Hepatic stellate cell (primary cell): ENCODE results near the gene TENT5A.

Experiments used
- DNase-seq: peaks from one replicate; pipeline ENCODE4 v3.0.0; 2011; ENCODE audit warnings: low spot score

The TENT5A gene

DNA sequence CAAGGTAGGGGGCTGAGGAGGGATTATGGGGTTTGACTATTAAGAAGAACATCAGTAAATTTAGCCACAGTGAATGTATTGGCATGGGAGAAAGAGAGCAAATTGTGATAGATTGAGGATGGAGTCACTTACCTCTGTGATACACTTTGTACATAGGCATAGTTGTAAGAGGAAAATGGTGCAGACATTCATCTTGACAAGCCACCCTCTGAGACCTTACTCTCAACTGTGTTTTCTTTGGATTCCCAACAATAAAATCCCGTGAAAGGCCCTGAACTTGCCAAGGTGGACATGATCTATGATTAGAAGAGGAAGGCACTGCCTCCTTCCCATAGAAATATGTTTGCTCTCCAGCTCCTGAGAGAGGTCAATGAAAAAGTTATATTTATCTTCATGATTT lies 18.6 kb upstream of the TENT5A start:
- DNase-seq: no peak

DNA sequence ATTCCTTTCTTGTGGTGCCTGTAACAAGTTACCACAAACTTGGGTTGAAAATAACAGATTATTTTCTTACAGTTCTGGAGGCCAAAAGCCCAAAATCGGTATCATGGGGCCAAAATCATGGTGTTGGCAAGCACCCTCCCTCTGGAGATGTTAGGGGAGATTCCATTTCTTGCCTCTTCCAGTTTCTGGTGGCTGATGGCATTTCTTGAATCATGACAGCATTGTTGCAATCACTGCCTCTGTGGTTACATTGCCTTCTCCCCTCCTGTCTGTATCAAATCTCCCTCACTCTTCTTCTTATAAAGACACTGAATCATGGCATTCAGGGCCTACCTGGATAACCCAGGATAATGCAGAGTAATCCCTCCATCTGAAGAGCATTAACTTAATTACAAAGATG lies 17.9 kb upstream of the TENT5A start:
- no peak for DNase-seq

DNA sequence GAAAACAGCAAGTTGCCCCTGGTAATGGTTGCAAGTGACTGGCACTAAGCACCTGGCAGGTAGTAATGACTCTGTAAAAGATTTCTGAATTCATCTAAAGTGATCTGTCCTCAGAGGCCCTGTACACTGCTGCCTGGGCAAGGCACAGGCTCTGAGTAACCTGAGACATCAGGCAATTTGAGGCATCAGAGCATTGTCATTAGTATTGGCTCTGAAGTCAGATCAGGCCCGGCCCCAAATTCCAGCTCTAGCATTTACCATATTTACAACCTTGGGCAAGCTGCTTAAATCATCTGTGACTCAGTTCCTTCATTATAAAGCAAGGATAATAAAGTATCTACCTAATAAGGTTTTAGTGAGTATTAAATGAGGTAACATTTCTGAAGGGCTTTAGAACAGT lies 17.3 kb upstream of the TENT5A start:
- no peak for DNase-seq

DNA sequence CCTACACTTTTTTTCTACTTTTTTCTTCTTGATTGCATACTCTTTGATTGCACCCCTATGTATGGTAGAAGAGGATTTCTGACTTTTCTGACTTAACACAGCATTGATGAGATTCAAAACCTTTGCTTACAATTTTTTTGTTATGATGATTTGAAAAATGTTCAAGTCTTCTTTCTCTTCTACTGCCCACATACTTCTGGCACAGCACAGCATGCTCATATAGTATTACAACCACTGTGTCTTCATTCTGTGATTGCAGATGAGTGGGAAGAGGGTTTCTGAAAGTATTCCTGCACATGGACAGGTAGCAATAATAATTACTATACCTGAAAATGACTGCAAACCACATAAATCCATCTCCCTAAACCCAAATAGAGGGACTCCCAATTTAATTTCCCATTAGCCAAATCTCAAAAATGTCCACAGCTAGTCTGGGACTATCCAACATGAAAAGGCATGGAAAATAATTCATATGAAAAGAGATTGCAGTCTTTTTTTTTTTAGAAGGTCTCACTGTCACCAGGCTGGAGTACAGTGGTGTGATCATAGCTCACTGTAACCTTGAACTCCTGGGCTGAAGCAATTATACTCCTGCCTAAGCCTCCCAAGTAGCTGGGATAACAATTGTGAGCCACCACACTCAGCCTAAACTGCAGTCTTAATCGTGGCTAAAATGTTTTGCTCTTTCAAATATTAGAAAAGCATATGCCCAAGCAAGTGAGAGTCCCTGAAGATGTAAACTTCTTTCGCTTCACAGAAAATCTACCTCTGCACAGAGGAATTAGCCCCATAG lies 15.9 kb upstream of the TENT5A start:
- DNase-seq: no peak

DNA sequence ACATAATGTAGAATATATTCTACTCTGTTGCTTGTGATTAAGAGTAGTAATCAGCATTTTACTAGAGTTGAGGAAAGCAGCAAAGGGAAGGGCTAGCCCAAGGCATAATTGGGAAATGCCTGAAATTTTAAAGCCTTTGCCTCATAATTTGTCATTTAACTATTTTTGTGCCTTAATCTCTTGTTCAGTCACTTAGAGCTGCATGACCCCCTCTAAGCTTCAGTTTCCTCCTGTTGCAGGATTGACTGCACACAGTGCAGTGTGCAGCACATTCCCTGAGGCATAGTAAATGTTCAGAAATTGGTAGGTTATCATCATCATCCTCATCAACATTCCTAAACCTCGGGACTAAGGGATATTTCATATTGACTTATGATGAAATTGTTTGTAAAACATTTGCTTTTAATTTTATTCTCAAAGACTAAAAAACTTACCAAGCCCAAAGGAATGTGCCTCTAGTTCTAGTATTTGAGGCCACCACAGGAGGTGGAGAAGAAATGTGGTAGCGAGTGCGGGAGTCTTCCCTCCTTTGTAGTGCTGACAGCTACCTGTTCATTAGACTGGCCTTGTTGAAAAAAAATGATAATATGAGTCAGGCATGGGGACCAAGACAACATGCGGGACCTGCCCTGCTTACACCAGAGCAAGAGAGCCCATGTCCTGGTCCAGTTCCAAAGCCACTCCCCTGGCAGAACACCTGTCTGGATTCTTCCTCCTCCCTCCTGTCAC lies 14.8 kb upstream of the TENT5A start:
- peak; percentile 8 for DNase-seq

DNA sequence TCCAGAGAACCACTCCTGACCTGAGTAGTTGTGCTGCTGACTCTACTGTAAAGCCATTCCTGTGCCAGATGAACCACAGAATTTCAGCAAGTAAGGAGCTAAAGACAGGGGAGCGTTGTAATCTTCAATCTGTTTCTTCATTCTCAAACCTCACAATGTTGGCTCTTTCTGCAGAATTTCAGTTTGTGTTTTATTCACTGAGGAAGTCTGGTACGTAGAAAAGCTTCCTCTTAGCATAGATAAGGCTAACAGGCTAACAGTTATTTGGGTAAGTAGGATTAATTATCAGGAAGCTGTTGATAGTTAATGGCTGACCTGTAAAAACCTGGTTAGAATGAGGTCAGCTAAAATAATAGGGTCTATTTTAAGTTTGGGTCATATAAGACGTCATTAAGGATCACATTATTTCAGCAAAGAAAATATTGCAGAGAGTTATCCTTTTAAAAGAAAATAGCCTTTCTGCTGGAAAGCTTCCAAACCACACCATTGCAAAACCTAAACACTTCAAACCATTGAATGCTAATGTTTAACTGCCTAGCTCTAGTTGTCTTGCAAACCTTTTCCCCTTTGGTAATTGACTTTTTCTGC lies 14.1 kb upstream of the TENT5A start:
- no peak for DNase-seq

DNA sequence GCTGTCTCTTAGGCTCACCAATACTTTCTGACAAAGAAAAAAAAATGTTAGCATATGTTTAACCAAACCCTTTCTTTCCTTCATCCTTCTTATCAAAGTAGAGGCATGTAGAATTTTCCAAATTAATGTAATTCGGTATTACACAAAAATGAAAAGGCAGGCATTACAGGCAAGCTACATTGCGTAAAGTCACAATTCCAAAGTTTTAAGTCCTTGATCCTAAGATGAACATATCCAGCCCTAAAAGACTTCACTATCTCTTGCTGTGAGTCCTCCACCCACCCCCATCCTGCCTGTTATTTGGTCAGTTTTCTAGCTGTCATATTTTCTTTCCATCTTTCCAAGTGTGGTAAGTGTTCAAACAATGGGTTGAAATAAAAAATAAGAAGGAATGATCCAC lies 12.1 kb upstream of the TENT5A start:
- DNase-seq: no peak

DNA sequence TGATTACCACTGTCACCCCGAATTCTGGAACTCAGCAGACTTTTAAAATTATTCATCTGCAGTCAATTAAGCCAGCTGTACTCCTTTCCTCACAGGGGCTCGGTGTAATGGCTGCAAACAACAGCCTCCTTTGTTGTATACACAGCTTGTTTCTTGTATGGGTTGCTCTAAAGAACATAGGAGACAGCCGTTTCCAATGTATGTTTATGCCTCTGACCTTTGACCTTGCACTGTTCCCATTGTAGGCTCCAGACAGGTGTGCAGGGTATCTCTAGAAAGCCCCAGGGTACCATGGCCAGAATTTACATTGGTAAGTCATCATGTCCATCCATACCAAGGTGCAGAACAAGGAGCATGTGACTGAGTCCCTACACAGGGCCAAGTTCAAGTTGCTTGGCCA lies 11.5 kb upstream of the TENT5A start:
- no peak for DNase-seq

DNA sequence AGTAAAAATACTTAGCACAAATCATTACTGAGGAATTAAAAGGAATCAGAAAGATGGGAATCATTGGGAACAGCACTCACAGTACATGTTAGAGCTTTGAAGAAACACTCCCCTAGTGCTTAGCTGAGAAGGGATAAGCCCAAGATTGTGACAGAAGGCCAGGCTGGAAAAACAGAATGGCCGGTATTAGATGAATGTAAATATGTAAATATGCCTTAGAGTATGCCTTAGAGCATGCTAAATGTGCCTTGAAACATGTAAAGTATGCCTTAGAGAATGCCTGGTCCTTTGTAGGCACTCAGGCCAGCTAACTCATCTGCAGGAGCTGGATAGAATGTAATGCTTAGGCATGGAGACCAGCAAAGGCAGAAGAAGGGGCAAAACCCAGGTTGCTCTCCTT lies 10.6 kb upstream of the TENT5A start:
- DNase-seq: no peak

DNA sequence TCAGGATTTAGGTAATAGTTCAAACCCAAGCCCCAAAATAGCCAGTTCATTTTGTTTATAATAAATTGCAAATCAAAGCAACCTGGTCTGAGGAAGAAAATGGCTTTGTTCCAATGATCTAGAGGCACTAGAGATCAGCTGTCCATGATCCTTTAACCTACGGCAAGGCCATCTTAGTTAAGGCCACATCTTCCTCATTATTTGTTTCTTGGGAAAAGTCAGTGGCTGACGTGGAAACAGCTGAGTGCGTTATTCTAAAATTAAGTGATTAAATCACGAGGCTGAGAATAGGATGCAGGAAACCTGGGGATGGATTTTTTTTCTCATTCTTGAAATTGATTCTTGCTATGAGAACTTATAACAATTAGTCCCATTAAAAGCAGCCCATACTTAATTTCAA lies 10.1 kb upstream of the TENT5A start:
- DNase-seq: no peak

DNA sequence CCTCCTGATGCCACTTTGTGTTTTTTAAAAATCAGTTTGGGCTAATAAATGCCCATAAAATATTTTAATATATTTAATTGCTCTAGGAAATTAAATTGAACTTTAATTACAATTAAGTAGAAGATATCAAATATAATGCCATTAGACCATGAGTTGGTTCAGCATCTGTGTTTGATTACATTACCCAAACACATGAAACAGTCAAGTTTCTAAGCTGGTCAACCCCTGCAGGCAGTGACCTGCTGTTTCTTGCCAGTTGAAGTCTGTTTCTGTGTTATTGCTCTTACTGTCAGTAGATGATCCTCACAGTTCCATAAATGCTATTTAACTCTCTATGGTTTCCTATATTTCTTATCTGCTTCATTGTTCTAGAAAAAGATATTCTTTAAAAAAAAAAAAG lies 9.7 kb upstream of the TENT5A start:
- no peak for DNase-seq

DNA sequence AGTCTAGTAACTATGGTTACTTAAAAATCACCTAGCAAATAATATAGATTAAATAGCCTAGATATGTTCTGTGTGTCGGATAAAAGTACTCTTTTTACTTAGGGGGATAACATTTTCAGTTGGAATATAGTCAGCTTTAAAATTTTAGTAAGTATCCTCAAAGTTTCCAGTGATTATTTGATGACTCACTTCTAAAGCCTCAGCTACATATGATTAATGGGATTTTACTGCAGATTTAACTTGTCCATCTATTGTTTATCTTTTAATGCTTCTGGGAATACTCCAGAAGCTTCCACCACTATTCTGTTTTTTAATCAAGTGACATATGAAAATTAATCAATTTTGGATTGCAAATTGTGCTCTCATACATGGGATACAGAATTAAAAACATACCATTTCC lies 8.7 kb upstream of the TENT5A start:
- peak; percentile 9 for DNase-seq

DNA sequence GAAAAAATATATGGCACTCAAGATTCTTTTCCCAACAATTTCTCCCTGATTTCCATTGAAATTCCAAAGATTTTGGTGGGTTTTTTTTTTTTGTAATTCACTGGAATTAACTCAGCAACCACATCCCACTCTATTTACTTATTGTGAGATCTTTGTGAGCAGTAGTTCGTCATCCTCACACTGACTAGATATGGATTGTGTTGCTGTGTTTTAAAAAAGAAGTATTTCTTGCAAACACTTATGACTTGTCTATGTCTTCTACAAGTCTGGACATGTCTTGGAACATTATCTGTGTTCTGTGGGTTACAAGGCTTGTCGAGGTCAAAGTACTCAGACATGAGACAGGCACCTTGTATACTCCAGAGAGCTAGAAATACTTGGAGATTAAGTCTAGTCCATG lies 7.3 kb upstream of the TENT5A start:
- DNase-seq: no peak

DNA sequence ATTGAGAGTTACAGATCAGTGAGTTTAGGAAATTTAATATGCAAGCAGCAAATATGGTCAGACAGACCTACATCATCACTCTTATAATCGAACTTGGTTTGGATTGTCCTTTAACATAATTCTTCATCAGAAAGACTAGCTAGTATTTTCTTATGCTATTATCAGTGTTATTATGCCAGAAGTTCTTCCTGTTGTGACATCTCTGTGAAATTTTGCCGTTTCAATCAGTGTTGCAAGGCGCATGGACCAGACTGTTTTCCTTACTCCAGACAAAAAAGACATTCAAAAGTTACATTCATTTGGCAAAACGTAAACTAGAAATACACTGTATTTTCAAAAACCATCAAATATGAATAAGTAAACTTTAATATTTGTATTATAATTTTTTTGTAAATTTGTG lies 5.7 kb upstream of the TENT5A start:
- no peak for DNase-seq

DNA sequence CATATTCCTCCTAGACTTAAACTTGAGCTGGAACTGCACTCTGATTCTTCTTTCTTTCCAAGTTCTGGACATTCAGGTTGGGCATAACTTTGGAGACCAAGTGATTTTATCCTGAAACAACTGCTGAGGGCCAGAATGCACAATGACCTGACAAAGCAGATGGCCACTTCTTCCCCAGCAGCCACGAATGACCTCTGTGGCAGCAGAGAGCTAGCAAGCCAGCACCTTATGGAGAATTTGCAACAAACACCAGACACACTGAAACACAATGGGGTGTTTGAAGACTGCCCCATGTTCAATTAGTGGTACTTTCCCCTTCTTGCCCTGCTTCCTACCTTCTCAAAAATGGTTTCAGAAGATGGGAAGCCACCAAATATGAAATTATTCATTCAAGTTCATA lies 4.2 kb upstream of the TENT5A start:
- no peak for DNase-seq

DNA sequence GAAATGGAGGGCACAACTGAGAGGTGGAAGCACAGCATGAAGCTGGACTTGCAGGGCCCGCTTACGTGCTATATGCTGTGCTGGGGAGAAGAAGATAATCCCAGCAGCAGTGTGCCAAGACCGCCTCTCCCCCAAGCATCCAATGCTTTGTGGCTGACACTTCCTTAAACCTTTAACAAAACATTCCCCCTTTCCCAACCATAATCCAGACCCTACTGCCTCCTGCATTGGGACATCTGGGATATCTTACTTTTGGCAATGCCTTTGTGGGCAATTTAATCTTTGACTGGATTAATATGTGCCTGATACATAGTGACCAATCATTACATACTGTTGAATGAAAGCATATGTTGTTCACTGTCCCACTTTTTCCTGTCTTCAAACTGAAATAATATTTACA lies 3.1 kb upstream of the TENT5A start:
- no peak for DNase-seq

DNA sequence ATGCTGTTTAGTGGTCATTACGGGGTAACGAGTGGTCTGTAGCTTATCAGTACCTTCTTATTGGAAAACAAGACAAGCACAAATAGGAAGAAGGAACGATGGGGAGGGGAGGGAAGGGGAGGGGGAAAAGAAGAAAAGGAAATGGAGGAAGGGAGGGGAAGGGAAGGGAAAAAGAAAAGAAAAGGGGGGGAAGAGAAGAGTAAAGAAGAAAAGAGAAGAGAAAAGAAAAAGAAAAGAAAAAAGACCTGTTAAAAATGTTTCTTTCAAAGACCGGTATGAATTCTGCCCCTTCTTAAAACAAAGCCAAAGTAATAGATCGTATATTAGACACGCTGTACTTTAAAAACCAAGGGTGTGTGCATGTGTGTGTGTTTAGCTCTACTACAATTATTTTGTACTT lies 2.4 kb upstream of the TENT5A start:
- DNase-seq: no peak

DNA sequence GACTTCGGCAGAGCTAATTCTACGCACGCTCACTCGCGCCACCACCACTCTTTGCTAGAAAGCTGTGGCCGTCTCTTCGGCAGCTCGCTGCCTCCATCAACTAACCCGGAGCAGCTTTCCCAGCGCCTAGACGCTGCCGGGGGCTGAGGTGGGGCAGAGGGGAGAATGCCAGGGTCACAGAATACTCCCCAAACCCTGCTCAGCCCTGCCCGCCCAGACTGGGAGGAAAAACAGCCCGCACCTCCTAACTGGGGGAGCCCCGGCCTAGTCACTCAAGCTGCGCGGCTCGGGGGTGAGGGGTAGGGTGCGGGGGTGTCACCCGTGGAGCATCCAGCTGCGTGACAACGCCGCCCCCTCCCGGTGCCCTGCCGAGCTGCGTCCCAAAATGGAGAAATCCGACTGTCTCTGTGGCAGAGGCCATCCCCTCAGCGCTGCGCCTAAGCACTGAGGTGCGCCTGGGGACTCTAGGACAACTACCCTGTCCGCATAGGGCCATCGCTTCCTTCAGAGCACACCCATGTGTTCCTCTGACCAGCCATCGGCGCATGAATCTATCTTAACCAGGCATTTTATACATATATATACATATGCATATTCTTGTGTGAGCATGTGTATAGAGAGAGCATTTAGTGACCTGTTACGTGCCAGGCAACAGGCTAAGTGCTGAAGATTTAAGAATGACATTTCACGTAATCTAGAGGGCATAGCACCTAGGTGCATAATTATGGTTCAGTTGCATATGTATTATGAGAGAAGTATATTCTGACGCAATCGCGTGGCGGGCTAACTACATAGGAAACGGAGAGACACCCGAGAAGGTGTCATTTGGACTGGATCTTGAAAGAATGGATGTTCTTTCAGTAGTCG lies 1.5 kb upstream of the TENT5A start:
- peak; percentile 60 for DNase-seq

DNA sequence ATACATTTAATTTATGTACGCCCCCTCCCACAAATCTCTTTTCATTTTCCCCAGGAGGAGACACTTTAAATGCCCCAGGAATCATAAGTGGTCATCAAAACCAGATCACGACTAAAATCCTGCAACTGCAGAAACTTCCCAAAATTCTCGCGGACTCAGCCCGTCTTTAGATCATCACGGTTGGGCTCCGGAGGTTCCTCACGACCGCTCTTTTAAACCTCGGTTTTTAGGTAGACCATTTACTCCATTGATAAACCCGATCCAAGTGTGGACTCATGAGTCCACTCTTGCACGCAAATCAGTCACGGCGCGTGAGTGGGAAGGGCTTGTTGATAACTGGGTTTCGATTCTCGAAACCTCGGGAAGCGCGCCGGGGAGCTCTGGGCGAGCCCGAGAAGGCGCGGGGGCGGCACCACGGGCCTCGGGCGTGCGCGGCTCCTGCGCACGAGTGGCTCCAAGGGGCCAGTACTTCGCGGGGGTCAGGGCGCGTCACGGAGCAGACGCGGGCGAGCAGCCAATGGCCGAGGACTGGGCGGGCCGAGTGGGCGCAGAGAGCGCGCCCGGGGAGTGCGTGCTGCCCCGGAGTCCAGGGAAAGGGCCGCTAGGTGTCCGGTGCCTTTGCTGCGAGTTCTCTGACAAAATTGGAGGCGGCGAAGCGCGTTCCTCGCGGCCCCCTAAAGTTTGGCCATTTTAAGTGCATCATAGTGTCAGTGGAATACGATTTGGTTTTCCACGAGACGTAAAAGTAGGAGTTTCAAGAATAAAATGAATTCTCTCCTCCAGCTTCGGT lies 635 bp upstream of the TENT5A start:
- peak; percentile 92 for DNase-seq

DNA sequence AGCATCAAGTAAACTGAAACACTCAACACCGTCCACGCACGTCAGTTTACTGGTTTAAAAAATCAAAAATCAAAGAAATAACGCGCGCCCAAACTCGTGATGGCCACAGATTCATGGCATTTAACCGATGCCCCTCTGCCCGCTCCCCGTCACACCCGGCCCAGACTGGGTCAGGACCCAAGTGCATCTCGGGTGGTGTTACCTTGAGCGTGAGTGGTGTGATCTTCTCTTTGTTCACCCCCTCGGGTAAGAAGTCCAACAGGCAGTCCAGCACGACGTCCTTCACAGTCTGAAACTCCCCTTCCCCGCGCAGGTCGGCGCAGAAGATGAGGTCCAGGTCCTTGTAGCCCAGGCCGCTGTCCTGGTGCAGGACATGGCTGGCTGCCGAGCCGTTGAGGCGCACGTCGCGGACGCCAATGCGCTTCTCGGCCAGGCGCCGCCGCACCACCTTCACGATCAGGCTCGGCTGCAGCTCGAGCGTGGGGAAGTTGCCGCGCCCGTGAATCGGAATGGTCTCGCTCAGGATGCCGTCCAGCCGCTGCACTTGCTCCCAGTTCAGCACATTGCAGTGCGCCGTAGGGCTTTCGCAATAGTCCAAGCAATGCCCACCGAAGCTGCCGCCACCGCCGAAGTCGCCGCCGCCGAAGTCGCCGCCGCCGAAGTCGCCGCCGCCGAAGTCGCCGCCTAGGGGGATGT lies 945 bp downstream of the TENT5A start:
- no peak for DNase-seq
